HepG2 (cell line): ENCODE data around the gene UCHL3. TPM values are rescaled to one million over a fixed set of nuclear protein-coding genes. Genes with fewer than 3 reads are reported as not detected.

Experiments
- CHD2 ChIP-seq: IDR thresholded peaks from 2 replicates; pipeline ENCODE4 v1.6.1; 2011; ENCODE audit warnings: low read depth, low read length, improper control_type of control experiment
- FOXO1 ChIP-seq: sonication (generic); formaldehyde crosslinking; IDR thresholded peaks from 2 replicates; pipeline ENCODE4 v1.4.0; 2020; ENCODE audit warnings: missing genetic modification reagents
- GFI1 ChIP-seq: sonication (generic); formaldehyde crosslinking; IDR thresholded peaks from 2 replicates; pipeline ENCODE4 v1.5.0; 2020; ENCODE audit warnings: missing genetic modification reagents, mild to moderate bottlenecking, borderline replicate concordance
- HIVEP1 ChIP-seq: sonication (generic); formaldehyde crosslinking; IDR thresholded peaks from 2 replicates; pipeline ENCODE4 v1.4.0; 2020; ENCODE audit warnings: mild to moderate bottlenecking, missing genetic modification reagents
- KAT8 ChIP-seq: IDR thresholded peaks from 2 replicates; pipeline ENCODE4 v1.6.1; 2016; ENCODE audit warnings: missing genetic modification reagents, missing compliant biosample characterization
- KDM5A ChIP-seq: fragments of 200-600 bp; sonication (generic); IDR thresholded peaks from 2 replicates; pipeline ENCODE4 v1.7.0; 2018; ENCODE audit warnings: antibody characterized with exemption, mild to moderate bottlenecking, low read length, borderline replicate concordance
- MLLT10 ChIP-seq: sonication (generic); formaldehyde crosslinking; IDR thresholded peaks from 2 replicates; pipeline ENCODE4 v1.4.0; 2020; ENCODE audit warnings: missing genetic modification reagents
- MZF1 ChIP-seq: sonication (generic); formaldehyde crosslinking; IDR thresholded peaks from 2 replicates; pipeline ENCODE4 v1.8.1; 2023; ENCODE audit warnings: mild to moderate bottlenecking, missing genetic modification reagents, borderline replicate concordance
- NPAS2 ChIP-seq: sonication (generic); formaldehyde crosslinking; IDR thresholded peaks from 2 replicates; pipeline ENCODE4 v1.8.0; 2022; ENCODE audit warnings: mild to moderate bottlenecking, missing genetic modification reagents, borderline replicate concordance
- RELA ChIP-seq: sonication (generic); formaldehyde crosslinking; IDR thresholded peaks from 2 replicates; pipeline ENCODE4 v1.4.0; 2020; ENCODE audit warnings: missing genetic modification reagents
- SUZ12 ChIP-seq: fragments of 150-350 bp; IDR thresholded peaks from 2 replicates; pipeline ENCODE4 v1.6.1; 2014; ENCODE audit warnings: low read depth, low read length
- ZEB1 ChIP-seq: IDR thresholded peaks from 2 replicates; pipeline ENCODE4 v1.6.1; 2012; ENCODE audit warnings: mild to moderate bottlenecking, low read depth, inconsistent platforms; ENCODE audit not compliant: insufficient replicate concordance
- ZFP36L2 ChIP-seq: sonication (generic); formaldehyde crosslinking; IDR thresholded peaks from 2 replicates; pipeline ENCODE4 v1.4.0; 2020; ENCODE audit warnings: missing genetic modification reagents
- ZFYVE20 ChIP-seq: sonication (generic); formaldehyde crosslinking; IDR thresholded peaks from 2 replicates; pipeline ENCODE4 v1.8.0; 2023; ENCODE audit warnings: low read depth, mild to moderate bottlenecking, moderate library complexity, missing genetic modification reagents, borderline replicate concordance
- ZMYM4 ChIP-seq: sonication (generic); formaldehyde crosslinking; IDR thresholded peaks from 2 replicates; pipeline ENCODE4 v1.8.1; 2023; ENCODE audit warnings: mild to moderate bottlenecking, missing genetic modification reagents
- ZNF160 ChIP-seq: sonication (generic); formaldehyde crosslinking; IDR thresholded peaks from 2 replicates; pipeline ENCODE4 v1.8.0; 2022; ENCODE audit warnings: mild to moderate bottlenecking, inconsistent platforms, missing genetic modification reagents
- ZNF644 ChIP-seq: IDR thresholded peaks from 2 replicates; pipeline ENCODE4 v1.6.1; 2016; ENCODE audit warnings: low read depth
- ZNF724P ChIP-seq: sonication (generic); formaldehyde crosslinking; IDR thresholded peaks from 2 replicates; pipeline ENCODE4 v1.8.0; 2022; ENCODE audit warnings: missing genetic modification reagents, borderline replicate concordance
- ZZZ3 ChIP-seq: sonication (generic); formaldehyde crosslinking; IDR thresholded peaks from 2 replicates; pipeline ENCODE4 v1.4.0; 2020; ENCODE audit warnings: missing genetic modification reagents, mild to moderate bottlenecking, borderline replicate concordance
- polyA plus RNA-seq, 8 experiments: library from polyadenylated mRNA; depleted of rRNA in 3 of 8; stranded (reverse) in 7 of 8; unstranded in 1 of 8; fragments of >200 nt; fragmentation: Illumina TruSeq in 4 of 8; extraction: Trizol in 4 of 8; gene quantifications; 2 replicates each; pipeline versions ENCODE4 v1.2.1 to v1.2.3, GENCODE V29; 2011 to 2016; ENCODE audit warnings: low read depth in 4 of 8, missing spikeins in 1 of 8, mixed read lengths in 1 of 8; ENCODE audit not compliant: insufficient read depth in 1 of 8
- total RNA-seq, 5 experiments: library from RNA; depleted of rRNA; stranded (reverse); fragments of >200 nt; fragmentation: Illumina TruSeq; extraction: Trizol; gene quantifications; 2 replicates each; pipeline ENCODE4 v1.2.3, GENCODE V29; 2016; ENCODE audit warnings: low read depth in 1 of 5
- TF ChIP-seq, protein P1 (sequence below): sonication (generic); formaldehyde crosslinking; IDR thresholded peaks from 2 replicates; pipeline ENCODE4 v1.5.0; 2020; ENCODE audit warnings: mild to moderate bottlenecking, missing genetic modification reagents, borderline replicate concordance
- TF ChIP-seq, protein P2 (sequence below): sonication (generic); formaldehyde crosslinking; IDR thresholded peaks from 2 replicates; pipeline ENCODE4 v1.5.0; 2020; ENCODE audit warnings: missing genetic modification reagents
- TF ChIP-seq, protein P3 (sequence below): sonication (generic); formaldehyde crosslinking; IDR thresholded peaks from 2 replicates; pipeline ENCODE4 v1.4.0; 2020; ENCODE audit warnings: mild to moderate bottlenecking, missing genetic modification reagents

UCHL3 gene
- total and polyA plus RNA-seq, 2 of the 13 experiments (the other 11 are each of a cell fraction or from before 2014, with no cell fraction given): 36.2 to 93.3 TPM

DNA sequence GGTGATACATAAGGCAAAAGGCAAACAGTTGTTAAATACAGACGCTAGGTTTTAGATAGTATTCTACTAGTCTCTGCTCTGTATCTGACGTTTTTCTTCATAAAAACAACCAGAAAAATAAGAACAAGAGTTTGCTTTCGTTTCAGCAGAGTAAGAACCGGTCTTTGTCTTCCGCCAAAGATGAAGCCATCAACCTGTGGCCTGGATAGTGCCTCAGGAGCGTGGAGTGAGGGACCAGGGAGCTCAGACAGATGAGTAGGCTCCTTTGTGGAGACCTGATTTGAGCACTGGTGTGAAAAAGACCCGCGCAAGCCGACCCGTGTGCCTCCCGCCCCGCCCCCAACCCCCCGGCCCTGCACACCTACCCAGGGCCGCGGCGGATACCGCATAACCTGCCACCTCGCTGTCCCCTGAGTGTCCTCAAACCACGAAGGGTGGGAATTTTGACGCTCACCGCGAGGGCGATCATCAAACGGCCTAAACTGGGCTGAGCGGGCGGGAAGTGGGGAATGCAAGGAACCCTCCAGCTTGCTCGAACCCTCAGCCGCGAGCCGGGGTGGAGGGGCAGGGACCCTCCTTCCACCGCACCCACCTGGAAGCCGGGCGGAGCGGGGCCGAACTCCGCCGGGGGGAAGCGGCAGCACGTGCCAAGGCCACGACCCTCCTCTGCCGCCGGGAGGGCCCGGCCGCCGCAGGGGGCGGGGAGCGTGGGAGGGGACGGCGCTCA is 85.7 kb downstream of the UCHL3 start (continued):
- TF ChIP-seq, protein P1, sequence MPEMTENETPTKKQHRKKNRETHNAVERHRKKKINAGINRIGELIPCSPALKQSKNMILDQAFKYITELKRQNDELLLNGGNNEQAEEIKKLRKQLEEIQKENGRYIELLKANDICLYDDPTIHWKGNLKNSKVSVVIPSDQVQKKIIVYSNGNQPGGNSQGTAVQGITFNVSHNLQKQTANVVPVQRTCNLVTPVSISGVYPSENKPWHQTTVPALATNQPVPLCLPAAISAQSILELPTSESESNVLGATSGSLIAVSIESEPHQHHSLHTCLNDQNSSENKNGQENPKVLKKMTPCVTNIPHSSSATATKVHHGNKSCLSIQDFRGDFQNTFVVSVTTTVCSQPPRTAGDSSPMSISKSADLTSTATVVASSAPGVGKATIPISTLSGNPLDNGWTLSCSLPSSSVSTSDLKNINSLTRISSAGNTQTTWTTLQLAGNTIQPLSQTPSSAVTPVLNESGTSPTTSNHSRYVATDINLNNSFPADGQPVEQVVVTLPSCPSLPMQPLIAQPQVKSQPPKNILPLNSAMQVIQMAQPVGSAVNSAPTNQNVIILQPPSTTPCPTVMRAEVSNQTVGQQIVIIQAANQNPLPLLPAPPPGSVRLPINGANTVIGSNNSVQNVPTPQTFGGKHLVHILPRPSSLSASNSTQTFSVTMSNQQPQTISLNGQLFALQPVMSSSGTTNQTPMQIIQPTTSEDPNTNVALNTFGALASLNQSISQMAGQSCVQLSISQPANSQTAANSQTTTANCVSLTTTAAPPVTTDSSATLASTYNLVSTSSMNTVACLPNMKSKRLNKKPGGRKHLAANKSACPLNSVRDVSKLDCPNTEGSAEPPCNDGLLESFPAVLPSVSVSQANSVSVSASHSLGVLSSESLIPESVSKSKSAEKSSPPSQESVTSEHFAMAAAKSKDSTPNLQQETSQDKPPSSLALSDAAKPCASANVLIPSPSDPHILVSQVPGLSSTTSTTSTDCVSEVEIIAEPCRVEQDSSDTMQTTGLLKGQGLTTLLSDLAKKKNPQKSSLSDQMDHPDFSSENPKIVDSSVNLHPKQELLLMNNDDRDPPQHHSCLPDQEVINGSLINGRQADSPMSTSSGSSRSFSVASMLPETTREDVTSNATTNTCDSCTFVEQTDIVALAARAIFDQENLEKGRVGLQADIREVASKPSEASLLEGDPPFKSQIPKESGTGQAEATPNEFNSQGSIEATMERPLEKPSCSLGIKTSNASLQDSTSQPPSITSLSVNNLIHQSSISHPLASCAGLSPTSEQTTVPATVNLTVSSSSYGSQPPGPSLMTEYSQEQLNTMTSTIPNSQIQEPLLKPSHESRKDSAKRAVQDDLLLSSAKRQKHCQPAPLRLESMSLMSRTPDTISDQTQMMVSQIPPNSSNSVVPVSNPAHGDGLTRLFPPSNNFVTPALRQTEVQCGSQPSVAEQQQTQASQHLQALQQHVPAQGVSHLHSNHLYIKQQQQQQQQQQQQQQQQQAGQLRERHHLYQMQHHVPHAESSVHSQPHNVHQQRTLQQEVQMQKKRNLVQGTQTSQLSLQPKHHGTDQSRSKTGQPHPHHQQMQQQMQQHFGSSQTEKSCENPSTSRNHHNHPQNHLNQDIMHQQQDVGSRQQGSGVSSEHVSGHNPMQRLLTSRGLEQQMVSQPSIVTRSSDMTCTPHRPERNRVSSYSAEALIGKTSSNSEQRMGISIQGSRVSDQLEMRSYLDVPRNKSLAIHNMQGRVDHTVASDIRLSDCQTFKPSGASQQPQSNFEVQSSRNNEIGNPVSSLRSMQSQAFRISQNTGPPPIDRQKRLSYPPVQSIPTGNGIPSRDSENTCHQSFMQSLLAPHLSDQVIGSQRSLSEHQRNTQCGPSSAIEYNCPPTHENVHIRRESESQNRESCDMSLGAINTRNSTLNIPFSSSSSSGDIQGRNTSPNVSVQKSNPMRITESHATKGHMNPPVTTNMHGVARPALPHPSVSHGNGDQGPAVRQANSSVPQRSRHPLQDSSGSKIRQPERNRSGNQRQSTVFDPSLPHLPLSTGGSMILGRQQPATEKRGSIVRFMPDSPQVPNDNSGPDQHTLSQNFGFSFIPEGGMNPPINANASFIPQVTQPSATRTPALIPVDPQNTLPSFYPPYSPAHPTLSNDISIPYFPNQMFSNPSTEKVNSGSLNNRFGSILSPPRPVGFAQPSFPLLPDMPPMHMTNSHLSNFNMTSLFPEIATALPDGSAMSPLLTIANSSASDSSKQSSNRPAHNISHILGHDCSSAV (CRISPR knock-in tag): no peak
- TF ChIP-seq FOXO1 (CRISPR knock-in tag) (no peak), ZZZ3 (CRISPR knock-in tag) (no peak), ZNF724P (peak; percentile 85; the same call in 1 of the 2 replicates), ZNF644 (no peak), ZFP36L2 (CRISPR knock-in tag) (no peak), MLLT10 (CRISPR knock-in tag) (no peak), HIVEP1 (CRISPR knock-in tag) (no peak), SUZ12 (no peak), ZFYVE20 (CRISPR knock-in tag) (peak; percentile 77; the same call in 1 of the 2 replicates), GFI1 (CRISPR knock-in tag) (no peak), ZMYM4 (CRISPR knock-in tag) (peak; percentile 50; the same call in 1 of the 2 replicates), MZF1 (CRISPR knock-in tag) (no peak), KAT8 (CRISPR knock-in tag) (no peak), KDM5A (no peak), ZEB1 (no peak), RELA (no peak), CHD2 (no peak), NPAS2 (CRISPR knock-in tag) (no peak), ZNF160 (CRISPR knock-in tag) (no peak)
- TF ChIP-seq, protein P2, sequence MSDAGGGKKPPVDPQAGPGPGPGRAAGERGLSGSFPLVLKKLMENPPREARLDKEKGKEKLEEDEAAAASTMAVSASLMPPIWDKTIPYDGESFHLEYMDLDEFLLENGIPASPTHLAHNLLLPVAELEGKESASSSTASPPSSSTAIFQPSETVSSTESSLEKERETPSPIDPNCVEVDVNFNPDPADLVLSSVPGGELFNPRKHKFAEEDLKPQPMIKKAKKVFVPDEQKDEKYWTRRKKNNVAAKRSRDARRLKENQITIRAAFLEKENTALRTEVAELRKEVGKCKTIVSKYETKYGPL (CRISPR knock-in tag): no peak
- TF ChIP-seq, protein P3, sequence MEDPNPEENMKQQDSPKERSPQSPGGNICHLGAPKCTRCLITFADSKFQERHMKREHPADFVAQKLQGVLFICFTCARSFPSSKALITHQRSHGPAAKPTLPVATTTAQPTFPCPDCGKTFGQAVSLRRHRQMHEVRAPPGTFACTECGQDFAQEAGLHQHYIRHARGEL: no peak
